HG02588 (cell line): ENCODE results near the gene ACACB.

Source experiments
- ATAC-seq: cut with Tn5 transposase; IDR thresholded peaks from one replicate; pipeline ENCODE4 v1.9.1; 2021; ENCODE audit warnings: mild to moderate bottlenecking, moderate library complexity; ENCODE audit not compliant: unreplicated experiment

ACACB gene

GRCh38 chr12:109271418-109271817 is 155.0 kb downstream of the ACACB start:
- no peak for ATAC-seq

- no peak for ATAC-seq
Observed at GRCh38 chr12:109273354-109273753, 157.0 kb downstream of the ACACB start.

- no peak for ATAC-seq
Observed at GRCh38 chr12:109274381-109274780, 158.0 kb downstream of the ACACB start.

GRCh38 chr12:109275173-109275572 is 158.8 kb downstream of the ACACB start:
- ATAC-seq: no peak

- ATAC-seq: no peak
Observed at GRCh38 chr12:109276160-109276559, 159.8 kb downstream of the ACACB start.

GRCh38 chr12:109277255-109277898 is 161.0 kb downstream of the ACACB start:
- no peak for ATAC-seq

- ATAC-seq: no peak
Observed at GRCh38 chr12:109277899-109278762, 161.7 kb downstream of the ACACB start.

GRCh38 chr12:109278912-109279311 is 162.5 kb downstream of the ACACB start:
- no peak for ATAC-seq

GRCh38 chr12:109279525-109279924 is 163.1 kb downstream of the ACACB start:
- no peak for ATAC-seq

- no peak for ATAC-seq
Observed at GRCh38 chr12:109281452-109281851, 165.1 kb downstream of the ACACB start.

- no peak for ATAC-seq
Observed at GRCh38 chr12:109284392-109284791, 168.0 kb downstream of the ACACB start.

- ATAC-seq: no peak
Observed at GRCh38 chr12:109286252-109286651, 169.9 kb downstream of the ACACB start.

GRCh38 chr12:109286652-109287051 is 170.3 kb downstream of the ACACB start:
- no peak for ATAC-seq

GRCh38 chr12:109287181-109287580 is 170.8 kb downstream of the ACACB start:
- no peak for ATAC-seq

GRCh38 chr12:109287811-109288469 is 171.6 kb downstream of the ACACB start:
- ATAC-seq: no peak

GRCh38 chr12:109288571-109288970 is 172.2 kb downstream of the ACACB start:
- ATAC-seq: no peak

- no peak for ATAC-seq
Observed at GRCh38 chr12:109289004-109289403, 172.6 kb downstream of the ACACB start.

GRCh38 chr12:109289551-109289950 is 173.2 kb downstream of the ACACB start:
- no peak for ATAC-seq

GRCh38 chr12:109290061-109290460 is 173.7 kb downstream of the ACACB start:
- no peak for ATAC-seq

- ATAC-seq: no peak
Observed at GRCh38 chr12:109291117-109291516, 174.7 kb downstream of the ACACB start.

GRCh38 chr12:109291521-109292341 is 175.3 kb downstream of the ACACB start:
- no peak for ATAC-seq
